ENCODE results near the gene ICE1.

DNA sequence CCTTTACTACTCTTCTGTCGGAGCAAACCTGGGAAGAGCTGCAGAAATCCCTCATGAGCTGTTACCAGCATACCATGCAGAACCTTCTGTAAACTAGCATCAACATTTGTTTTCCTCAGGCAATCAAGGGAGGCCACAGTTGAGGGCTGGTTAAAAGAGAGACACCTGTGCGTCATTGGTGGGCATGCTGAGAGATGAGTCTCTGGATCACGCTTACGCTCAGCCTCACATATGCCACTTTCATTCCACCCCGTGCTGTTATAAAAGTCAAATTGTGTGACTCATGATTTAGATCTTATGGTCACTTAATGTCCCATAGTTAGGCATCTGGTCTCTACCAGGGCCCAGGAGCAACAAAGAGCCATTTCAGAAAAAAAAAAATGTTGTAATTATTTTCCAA lies 18.1 kb upstream of the ICE1 start:
- TF ChIP-seq, protein P1, sequence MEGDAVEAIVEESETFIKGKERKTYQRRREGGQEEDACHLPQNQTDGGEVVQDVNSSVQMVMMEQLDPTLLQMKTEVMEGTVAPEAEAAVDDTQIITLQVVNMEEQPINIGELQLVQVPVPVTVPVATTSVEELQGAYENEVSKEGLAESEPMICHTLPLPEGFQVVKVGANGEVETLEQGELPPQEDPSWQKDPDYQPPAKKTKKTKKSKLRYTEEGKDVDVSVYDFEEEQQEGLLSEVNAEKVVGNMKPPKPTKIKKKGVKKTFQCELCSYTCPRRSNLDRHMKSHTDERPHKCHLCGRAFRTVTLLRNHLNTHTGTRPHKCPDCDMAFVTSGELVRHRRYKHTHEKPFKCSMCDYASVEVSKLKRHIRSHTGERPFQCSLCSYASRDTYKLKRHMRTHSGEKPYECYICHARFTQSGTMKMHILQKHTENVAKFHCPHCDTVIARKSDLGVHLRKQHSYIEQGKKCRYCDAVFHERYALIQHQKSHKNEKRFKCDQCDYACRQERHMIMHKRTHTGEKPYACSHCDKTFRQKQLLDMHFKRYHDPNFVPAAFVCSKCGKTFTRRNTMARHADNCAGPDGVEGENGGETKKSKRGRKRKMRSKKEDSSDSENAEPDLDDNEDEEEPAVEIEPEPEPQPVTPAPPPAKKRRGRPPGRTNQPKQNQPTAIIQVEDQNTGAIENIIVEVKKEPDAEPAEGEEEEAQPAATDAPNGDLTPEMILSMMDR (IDR thresholded peaks at IDR 0.05; ENCODE audit: low read depth, low read length, missing input control) = no peak
- TF ChIP-seq, protein P2, sequence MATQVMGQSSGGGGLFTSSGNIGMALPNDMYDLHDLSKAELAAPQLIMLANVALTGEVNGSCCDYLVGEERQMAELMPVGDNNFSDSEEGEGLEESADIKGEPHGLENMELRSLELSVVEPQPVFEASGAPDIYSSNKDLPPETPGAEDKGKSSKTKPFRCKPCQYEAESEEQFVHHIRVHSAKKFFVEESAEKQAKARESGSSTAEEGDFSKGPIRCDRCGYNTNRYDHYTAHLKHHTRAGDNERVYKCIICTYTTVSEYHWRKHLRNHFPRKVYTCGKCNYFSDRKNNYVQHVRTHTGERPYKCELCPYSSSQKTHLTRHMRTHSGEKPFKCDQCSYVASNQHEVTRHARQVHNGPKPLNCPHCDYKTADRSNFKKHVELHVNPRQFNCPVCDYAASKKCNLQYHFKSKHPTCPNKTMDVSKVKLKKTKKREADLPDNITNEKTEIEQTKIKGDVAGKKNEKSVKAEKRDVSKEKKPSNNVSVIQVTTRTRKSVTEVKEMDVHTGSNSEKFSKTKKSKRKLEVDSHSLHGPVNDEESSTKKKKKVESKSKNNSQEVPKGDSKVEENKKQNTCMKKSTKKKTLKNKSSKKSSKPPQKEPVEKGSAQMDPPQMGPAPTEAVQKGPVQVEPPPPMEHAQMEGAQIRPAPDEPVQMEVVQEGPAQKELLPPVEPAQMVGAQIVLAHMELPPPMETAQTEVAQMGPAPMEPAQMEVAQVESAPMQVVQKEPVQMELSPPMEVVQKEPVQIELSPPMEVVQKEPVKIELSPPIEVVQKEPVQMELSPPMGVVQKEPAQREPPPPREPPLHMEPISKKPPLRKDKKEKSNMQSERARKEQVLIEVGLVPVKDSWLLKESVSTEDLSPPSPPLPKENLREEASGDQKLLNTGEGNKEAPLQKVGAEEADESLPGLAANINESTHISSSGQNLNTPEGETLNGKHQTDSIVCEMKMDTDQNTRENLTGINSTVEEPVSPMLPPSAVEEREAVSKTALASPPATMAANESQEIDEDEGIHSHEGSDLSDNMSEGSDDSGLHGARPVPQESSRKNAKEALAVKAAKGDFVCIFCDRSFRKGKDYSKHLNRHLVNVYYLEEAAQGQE (IDR thresholded peaks at IDR 0.05) = no peak
